GM19397 (cell line): ENCODE data around the gene NEIL3.

Source experiments
- ATAC-seq: cut with Tn5 transposase; IDR thresholded peaks from one replicate; pipeline ENCODE4 v1.9.1; 2021; ENCODE audit warnings: mild to moderate bottlenecking, moderate library complexity; ENCODE audit not compliant: unreplicated experiment

NEIL3 gene

GRCh38 chr4:177408023-177408422 lies 98.3 kb downstream of the NEIL3 start:
- ATAC-seq, result no peak

- no peak for ATAC-seq
Measured at GRCh38 chr4:177410566-177410965, 100.9 kb downstream of the NEIL3 start.

DNA sequence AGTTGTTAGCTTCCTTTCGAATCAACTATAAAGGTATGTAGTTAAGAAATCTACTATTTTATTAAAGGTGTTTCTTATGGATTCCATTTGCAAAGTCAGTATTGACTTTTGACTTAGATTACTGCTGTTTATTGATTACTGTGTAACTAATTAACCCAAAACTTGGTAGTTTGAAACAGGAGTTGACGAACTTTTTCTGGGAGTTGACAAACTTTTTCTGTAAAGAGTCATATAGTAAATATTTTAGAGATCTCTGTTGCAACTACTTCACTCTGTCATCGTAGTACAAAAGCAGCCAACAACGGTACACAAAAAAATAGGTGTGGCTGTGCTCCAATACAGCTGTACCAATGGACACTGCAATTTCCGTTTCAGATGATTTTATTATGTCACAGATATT lies 102.3 kb downstream of the NEIL3 start:
- no peak for ATAC-seq
